Endometrial microvascular endothelial cells (primary cell): Measurements from ENCODE around the gene MGAT2. TPM values are rescaled to one million over a fixed set of nuclear protein-coding genes. Genes with fewer than 3 reads are reported as not detected.
"Not testable (repeated sequence)": the region's sequence is repeated elsewhere in the genome, so short reads cannot be mapped to it uniquely, and the experiment has no call there.

Experiments used
- in situ Hi-C: cut with HindIII; loops from 2 replicates; pipeline ENCODE4 v1.10.0; 2017; ENCODE audit warnings: low sequenced_read_pairs, low pct_unique_long_range_greater_than_20kb; ENCODE audit errors: inconsistent ontology term
- total RNA-seq: library from RNA; depleted of rRNA; stranded (reverse); fragments of >200 nt; gene quantifications from one replicate; pipeline ENCODE4 v1.2.3, GENCODE V29; 2015; ENCODE audit errors: inconsistent ontology term

The MGAT2 gene
- 94.1 TPM for total RNA-seq

DNA sequence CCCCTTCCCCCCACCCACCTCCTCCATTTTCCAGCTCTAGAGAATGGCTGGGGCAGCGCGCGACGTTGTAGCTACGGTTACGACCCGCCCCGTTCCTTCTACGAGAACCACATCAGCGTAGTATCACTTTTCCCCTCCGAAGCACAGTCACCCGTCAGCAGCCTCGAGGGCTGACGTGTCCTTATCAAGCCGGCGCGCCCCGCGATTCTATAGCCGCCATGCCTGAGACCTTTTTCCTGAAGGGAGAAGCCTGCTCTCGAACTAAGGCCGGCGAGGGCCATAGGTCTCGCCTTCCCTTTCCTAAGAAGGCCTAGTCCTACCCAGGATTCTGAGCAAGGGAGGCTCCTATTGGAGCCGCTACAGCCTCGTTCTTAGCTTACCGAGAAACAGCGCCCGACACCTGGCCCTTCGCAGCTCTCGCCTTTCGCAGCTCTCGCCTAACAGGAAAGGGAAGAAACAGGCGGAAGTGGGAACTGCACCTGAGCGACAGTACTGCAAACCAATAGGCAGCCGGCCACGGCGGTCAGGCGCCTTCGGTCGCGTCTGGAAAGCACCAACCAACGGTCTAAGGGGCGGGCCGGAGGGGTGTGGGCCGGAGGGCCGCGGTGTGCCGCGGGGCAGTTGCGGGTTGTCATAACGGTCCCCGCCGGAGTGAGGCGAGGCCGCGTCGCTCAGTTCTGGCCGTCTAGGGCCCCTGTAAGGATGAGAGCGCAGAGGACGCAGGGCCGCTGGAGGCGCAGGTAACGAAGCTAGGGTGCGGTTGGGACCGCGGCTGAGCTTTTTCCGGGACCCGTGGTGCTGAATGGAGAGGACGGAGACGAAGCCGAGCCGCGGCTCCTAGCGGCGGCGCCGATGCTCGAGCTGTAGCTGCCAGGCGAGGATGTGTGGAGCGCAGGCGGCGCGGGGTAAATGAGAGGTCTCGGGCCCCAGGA lies at the start of gene MGAT2, which contains the start of gene RPL36AL:
TSS of gene MGAT2 (plus strand) at position 618 of the 932 bp plus-strand sequence. CDS start 470 bp downstream, outside the sequence.
TSS of gene RPL36AL (minus strand) at position 445 of the 932 bp plus-strand sequence. CDS start 1,522 bp downstream, outside the sequence.
- in situ Hi-C loops = no loop called here

DNA sequence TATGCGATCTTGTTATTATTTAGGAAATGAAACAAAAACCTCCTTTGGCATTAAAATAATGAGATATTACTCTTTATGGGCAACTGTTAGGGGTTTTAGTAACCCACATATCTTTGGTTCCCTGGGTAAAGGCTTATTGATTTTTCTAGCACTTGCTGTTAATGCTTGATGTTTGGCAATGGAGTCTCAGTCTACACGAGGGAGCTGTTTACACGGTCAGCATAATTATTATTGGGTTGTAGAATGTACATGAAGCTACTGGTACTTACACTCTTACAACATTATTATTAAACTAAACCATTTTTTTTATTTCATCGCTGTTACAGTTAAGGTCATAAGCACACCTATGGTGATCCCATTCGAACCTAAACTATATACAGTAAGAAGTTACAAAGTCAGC lies 46.6 kb upstream of the MGAT2 start:
- in situ Hi-C loops = no loop called here

DNA sequence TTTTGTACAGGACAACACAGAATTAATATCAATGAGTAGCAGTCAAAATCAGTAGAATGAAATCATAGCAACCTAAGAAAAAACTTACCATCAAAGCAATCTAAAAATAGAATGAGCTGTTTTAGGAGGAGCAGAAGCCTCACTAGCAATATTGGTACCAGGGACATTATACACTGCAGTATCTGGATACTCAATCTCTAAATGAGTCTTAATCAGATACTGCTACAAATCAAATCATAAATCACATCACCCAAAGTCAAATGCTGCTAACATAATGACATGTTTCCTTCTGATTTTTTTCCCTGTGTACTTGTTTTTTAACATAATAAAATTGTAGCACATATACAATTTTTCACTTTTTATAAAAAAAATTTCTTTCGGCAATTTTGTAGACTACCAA lies 42.5 kb upstream of the MGAT2 start:
- in situ Hi-C loops = no loop called here

DNA sequence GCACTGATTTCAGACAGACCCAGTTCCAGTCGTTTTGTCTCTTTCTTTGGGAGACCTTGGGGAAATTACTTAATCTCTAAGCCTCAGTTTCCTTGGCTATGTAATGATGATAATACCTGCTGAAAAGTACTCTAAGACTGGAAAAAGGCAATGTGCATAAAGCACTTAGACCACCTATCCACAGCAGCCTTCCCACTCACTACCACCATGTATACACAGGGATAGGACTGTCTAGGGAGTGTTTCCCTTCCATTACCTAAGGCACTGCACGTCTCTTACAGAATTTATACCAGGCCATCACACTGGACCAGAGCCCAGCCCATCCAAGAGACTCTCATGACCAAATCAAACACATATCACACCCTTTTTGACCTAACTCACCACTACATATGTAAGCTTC lies 40.8 kb upstream of the MGAT2 start:
- in situ Hi-C loops = no loop called here

DNA sequence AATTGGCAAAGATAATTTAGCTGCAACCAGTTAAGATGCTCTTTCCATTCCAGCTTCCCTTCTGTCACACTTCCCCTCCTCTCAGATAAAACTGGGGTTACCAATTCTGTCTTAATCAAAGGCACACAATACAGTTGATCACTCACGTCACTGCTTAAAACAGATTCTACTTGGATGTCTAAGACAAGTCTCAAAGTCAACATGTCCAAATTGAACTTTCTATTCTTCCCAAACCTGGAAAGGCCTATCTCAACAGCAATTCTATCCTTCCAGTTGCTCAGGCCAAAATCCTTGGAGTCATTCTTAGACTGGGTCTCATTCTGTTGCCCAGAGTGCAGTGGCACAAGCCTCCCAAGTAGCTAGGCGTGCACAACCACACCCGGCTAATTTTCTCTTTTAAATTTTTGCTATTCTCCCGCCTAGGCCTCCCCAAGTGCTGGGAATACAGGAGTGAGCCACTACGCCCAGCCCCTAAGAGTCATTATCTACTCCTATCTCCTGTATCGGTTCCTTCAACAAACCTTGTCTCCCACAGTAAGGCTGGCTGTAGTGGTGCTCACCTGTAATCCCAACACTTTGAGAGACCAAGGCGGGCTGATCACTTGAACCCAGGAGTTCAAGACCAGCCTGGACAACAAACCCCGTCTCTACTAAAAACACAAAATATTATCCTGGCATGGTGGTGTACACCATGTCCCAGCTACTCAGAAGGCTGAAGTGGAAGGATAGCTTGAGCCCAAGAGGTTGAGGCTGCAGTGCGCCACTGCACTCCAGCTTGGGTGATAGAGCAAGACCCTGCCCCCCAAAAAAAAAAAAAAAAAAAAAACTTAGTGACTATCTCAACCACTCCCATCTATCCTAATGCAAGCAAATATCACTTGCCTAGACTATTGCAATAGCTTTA lies 39.1 kb upstream of the MGAT2 start:
- in situ Hi-C loops = no loop called here

DNA sequence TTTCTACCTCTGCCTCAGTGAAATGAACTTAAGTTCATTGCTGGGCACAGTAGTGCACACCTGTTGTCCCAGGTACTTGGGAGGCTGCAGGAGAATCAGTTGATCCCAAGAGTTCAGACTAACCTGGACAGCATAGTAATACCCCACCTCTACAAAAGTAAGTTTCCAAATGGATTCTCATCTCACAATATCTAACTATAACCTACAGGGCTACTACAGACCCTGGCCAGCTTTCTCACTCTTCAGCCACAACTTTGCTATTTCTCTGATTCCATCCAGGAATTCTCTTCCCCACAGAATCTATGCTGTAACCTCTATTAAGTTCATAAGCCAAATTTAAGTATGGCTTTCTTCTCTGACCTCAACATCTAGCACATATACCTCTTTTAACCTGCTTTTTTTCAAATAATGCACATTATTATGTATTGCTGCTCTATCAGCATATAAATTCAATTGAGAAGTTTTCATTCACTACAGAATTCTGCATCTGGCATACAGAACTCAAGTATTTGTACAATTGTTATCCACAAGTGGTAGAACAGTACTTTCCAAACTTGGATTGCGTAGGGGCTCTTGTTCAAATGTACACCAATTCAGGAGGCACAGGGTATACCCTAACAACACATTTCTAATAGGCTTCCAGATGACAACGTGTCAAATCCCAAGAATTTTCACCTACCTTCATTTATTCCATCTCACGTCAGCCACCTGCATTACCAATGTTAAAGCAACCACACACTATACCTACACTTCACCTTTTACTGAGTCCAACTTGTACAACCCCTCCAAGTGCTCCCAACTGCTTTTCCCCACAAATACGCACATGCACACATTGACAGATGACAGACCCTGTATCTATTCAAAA lies 38.3 kb upstream of the MGAT2 start:
- in situ Hi-C loops = no loop called here

DNA sequence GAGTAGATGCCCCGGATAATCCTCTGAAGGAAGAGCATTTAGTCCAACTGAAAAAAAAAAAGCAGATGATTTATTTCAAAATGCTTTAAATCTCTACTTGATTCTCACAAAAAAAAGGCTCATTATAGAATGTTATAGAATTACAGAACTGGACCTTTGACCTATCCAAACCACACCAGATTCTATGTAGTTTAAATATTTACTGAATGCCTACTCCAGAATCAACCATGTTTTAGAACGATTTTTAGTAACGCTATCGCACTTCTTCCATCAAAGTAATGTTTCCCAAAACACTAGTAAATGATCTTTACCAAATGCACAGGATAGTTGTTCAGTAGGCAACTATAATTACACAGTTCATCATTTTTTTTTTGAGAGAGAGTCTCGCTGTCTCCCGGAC lies 37.0 kb upstream of the MGAT2 start:
- in situ Hi-C loops = no loop called here

DNA sequence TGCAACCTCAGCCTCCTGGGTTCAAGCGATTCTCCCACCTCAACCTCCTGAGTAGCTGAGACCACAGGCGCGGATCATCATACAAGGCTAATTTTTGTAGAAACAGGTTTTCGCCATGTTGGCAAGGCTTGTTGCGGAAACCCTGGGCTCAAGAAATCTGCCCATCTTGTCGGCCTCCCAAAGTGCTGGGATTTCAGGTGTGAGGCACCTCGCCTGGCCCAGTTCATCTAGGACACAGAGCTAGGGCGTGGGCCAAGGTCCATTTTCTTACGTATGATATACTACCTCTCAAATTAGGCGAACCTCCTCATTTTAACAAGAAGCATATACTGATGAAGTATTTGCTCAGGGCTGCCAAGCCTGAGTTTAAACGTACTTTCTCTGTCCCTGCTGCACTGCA lies 36.5 kb upstream of the MGAT2 start:
- in situ Hi-C loops = no loop called here

DNA sequence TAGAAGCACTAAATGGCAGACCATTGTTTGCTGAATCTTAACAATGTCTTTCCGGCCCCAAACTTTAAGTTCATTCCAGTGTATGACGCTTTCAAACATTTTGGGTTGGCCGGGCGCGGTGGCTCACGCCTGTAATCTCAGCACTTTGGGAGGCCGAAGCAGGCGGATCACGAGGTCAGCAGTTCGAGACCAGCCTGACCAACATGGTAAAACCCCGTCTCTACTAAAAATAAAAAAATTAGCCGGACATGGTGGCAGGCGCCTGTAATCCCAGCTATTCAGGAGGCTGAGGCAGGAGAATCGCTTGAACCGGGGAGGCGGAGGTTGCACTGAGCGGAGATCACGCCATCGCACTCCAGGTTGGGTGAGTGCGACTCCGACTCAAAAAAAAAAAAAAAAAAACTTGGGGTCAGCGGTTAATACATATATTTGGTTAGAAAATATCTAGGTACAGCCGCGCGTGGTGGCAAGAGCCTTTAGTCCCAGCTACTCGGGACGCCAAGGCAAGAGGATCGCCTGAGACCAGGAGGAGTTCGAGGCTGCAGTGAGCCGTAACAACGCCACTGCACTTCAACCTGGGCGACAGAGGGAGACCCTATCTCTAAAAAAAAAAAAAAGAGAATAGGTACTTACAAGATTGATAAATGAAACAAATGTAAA lies 35.5 kb upstream of the MGAT2 start:
- in situ Hi-C loops = not testable (repeated sequence)

DNA sequence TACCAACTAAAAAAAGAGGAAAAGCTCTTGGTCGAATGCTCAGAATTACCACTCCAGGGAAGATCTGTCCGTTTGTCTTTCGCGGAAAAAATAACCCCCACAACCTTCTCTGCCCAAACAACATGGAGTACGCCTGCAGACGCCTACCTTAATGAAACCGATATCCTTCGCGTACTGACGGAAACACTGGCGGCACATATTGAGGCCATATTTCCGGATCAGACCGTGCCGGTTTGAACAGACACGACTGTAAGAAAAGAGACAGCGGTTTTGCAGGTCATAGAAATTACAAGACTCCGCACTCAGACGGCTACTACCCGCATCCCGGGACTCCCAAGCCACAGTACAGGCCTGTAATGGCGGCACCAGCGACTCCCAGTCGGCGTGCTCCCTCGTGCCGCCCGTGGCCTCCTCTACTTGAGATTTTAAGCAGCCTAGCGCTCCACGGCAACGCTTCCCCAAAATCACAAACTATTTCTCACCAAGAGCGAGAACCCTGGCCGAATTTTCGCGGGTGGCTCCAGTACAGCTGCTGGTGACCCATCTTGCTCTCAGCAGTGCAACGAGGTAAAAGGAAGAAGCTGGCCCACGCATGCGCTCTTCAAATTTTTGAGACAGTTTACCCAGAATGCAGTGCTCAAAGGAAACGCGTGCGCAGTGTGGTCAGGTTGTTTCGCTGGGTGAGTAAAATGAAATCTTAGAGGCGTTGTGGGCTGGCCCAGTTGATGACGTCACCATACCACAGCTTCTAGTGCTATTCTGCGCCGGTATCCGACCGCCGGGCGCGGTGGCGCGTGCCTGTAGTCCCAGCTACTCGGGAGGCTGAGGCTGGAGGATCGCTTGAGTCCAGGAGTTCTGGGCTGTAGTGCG lies 34.6 kb upstream of the MGAT2 start, which contains the start of gene RPS29:
TSS of gene RPS29 (minus strand) at position 578 of the 870 bp plus-strand sequence. CDS start at position 544, 34 bp downstream.
- in situ Hi-C loops = no loop called here

DNA sequence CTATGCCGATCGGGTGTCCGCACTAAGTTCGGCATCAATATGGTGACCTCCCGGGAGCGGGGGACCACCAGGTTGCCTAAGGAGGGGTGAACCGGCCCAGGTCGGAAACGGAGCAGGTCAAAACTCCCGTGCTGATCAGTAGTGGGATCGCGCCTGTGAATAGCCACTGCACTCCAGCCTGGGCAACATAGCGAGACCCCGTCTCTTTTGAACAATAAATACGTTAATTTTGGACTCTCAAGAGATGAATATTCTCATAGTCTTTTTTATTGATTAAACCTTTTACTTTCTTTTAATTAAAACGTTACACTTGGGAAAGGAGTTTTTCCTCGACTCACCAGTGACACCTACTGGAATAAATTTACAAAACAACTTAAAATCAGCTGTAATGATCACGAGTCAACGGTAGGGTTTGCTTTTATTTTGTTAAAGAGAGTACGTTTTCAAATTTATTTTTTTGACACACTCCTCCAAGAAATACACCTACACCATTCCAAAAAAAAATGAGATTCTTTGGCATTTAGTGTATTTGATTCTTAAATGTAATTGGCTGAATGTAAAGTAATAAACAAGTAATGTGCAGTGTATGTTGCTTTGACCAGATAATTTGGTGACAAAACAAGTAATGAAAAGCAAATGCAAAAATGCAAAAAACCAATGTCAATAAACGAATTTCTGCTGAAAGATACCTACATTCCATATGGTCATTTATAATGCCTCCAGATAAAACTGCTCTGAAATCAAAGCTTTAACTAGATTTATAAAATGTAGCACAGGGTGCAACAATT lies 33.7 kb upstream of the MGAT2 start:
- in situ Hi-C loops = no loop called here

DNA sequence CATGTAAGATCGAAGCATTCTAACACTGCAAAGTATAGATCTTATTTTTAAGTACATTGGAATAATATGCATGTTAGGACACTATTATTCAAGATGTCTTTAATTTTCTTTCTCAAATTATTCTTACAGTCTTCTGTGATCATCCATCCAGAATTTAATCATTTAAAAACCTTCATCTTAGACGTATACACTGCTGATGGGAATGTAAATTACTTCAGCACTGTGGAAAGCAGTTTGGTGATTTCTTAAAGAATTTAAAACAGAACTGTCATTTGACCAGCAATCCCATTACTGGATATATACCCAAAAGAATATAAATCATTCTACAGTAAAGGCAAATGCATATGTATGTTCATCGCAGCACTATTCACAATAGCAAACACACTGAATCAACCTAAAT lies 31.2 kb upstream of the MGAT2 start:
- in situ Hi-C loops = no loop called here

DNA sequence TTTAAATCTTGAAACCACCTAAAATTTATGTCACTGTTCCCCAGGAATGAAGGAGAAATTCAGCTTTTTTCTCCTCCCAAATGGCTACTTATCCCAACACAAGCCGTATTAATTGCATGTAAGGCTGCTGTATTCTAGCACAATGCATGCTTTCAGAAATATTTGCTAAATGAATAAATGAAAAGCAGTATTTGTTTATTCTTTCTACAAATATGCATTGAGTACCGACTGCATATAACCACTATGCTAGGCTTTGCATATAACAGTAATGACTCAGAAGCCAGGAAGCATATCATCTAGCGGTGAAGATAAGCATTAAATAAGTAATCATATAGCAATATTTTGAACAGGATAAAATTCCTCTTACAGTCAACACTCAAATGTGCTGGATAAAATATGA lies 27.6 kb upstream of the MGAT2 start:
- in situ Hi-C loops = no loop called here

DNA sequence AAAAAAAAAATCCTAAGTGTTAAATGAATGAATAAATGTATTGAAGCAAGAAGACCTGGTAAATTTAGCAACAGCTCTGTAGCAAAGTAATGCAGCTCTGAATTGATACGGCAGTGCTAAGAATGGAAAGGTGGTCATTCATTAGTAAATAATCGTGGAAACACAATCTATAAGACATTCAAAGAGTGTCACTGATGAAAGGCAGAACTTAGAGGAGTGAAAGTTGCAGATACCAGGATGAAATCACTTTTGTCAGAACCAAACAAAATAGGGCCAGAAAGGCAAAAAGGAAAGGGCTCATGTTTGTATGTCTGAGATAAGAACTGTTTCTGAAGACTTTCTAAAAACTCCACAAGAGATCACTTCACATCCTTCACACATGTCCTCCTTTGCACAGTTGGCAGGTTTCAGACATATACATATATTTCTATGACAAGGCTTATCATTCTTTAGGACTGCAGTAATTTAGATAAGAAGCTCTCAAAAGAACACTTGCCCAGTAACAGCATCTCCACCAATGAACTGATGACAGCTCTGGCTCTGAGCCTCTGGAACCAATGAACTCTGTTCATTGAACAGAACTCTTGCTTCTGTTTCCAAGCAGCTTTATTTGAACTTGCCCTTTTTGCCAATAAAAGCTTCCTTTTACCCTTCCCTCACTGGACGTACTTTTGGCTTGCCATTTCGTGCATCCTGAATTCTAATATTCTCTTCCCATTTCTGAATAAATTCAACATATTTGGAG lies 26.1 kb upstream of the MGAT2 start:
- in situ Hi-C loops = no loop called here

DNA sequence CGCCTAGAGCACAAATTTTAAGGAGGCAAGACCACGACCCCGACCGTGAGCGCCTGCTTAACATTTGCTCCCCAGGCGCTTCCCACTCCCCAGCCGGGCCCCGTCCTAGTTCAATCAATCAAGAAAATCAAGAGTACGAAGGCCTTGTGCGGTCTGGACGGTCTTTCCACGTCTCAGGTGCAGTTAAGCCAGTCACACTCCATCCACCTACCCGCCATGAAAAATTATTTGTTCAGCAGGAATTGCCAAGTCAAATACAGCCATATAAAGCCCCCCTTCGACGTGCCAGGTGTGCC lies 22.5 kb upstream of the MGAT2 start:
- in situ Hi-C loops = no loop called here
